ENCODE results near the gene UMODL1.

UMODL1 gene, protein sequence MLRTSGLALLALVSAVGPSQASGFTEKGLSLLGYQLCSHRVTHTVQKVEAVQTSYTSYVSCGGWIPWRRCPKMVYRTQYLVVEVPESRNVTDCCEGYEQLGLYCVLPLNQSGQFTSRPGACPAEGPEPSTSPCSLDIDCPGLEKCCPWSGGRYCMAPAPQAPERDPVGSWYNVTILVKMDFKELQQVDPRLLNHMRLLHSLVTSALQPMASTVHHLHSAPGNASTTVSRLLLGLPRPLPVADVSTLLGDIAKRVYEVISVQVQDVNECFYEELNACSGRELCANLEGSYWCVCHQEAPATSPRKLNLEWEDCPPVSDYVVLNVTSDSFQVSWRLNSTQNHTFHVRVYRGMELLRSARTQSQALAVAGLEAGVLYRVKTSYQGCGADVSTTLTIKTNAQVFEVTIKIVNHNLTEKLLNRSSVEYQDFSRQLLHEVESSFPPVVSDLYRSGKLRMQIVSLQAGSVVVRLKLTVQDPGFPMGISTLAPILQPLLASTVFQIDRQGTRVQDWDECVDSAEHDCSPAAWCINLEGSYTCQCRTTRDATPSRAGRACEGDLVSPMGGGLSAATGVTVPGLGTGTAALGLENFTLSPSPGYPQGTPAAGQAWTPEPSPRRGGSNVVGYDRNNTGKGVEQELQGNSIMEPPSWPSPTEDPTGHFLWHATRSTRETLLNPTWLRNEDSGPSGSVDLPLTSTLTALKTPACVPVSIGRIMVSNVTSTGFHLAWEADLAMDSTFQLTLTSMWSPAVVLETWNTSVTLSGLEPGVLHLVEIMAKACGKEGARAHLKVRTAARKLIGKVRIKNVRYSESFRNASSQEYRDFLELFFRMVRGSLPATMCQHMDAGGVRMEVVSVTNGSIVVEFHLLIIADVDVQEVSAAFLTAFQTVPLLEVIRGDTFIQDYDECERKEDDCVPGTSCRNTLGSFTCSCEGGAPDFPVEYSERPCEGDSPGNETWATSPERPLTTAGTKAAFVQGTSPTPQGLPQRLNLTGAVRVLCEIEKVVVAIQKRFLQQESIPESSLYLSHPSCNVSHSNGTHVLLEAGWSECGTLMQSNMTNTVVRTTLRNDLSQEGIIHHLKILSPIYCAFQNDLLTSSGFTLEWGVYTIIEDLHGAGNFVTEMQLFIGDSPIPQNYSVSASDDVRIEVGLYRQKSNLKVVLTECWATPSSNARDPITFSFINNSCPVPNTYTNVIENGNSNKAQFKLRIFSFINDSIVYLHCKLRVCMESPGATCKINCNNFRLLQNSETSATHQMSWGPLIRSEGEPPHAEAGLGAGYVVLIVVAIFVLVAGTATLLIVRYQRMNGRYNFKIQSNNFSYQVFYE

DNA sequence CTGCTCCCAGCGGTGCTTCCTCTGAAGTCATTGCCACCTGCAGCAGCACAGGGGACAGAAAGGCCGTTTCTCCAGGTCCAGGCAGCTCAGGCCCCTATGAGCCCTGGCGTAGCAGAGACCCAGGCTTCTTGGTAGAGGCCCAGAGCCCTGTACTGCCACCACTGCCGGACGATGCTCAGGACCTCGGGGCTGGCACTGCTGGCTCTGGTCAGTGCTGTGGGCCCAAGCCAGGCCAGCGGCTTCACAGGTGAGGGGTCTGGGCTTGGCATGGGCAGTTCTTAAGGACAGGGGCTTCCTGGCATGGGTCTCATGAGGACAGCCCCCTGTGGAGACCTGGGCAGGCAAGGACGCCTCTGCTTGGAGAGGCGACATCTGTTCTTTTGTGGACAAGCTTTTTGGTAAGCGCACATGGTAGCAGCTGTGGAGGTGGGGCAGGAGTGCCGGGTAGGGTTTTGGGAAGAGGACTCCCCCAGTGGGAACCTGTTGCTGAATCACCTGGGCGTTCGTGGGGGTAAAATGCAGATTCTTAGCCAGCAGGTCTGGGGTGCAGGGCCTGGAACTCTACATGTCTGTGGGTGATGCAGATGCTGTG lies at the start of gene UMODL1:
TSS of gene UMODL1 (plus strand) at position 172 of the 592 bp plus-strand sequence. CDS start at position 172, 0 bp downstream.
- DNase-seq (ENCODE audit: low read depth): no peak

- DNase-seq (ENCODE audit: low read depth): no peak
Observed at GRCh38 chr21:42021371-42022090, 49.6 kb upstream of the UMODL1 start.

DNA sequence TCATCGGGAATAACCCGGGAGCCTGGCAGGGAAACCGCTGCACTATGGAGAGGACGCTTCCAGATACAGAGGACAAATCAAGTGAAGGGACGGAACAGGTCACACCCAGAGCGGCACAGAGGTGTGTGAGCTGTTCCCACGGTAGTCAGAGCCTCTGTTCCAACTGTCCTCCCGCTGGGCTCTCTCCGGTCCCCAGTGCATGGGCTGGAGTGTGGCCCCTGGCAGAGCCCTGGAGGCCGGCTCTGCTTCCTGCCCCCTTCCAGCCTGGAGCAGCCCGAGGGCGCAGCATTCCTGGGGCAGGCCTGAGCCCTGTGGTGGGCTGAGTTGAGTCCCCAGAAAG lies 49.1 kb upstream of the UMODL1 start:
- DNase-seq (ENCODE audit: low read depth): no peak

- no peak for DNase-seq (ENCODE audit: low read depth)
Observed at GRCh38 chr21:42022906-42023305, 48.2 kb upstream of the UMODL1 start.

GRCh38 chr21:42025376-42026081 lies 45.6 kb upstream of the UMODL1 start:
- DNase-seq (ENCODE audit: low read depth): no peak

DNA sequence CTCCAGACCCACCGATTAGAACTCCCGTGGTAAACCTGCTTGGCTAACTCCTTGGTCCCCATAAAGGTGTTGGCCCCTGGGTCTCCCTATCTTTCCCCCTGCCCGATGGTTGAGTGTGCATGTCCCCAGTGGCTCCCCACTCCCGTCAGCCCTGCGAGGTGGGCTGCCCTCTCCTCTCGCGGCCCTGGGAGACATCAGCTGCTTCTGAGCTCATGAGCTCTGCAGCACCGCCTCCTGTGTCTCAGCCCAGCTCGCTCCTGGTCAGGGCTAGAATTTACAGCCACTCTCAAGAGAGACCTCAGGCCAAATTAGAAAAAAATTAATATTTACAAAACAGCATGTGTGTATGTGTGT lies 45.1 kb upstream of the UMODL1 start:
- no peak for DNase-seq (ENCODE audit: low read depth)

- no peak for DNase-seq (ENCODE audit: low read depth)
Observed at GRCh38 chr21:42027085-42027821, 43.9 kb upstream of the UMODL1 start.

- no peak for DNase-seq (ENCODE audit: low read depth)
Observed at GRCh38 chr21:42027822-42028765, 43.0 kb upstream of the UMODL1 start.

- DNase-seq (ENCODE audit: low read depth): no peak
Observed at GRCh38 chr21:42028766-42029425, 42.2 kb upstream of the UMODL1 start.

GRCh38 chr21:42030311-42030710 lies 40.8 kb upstream of the UMODL1 start:
- no peak for DNase-seq (ENCODE audit: low read depth)

- DNase-seq (ENCODE audit: low read depth): no peak
Observed at GRCh38 chr21:42031241-42031640, 39.9 kb upstream of the UMODL1 start.

GRCh38 chr21:42031816-42032215 lies 39.3 kb upstream of the UMODL1 start:
- DNase-seq (ENCODE audit: low read depth): no peak

DNA sequence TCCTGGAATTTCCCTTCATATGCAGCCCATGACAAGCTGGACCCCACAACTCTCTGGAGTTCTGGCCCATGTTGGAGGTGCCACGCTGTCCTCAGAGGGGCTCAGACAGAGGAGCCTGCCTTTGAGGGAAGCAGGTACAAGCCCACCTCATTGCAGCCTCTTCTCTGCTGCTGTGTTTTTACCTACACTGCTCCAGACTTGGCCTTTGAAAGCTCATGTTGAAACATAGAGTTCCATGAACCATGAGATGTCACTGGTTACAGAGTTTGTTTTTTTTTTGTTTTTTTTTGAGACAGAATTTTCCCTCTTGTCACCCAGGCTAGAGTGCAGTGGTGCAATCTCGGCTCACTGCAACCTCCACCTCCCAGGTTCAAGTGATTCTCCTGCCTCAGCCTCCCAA lies 38.9 kb upstream of the UMODL1 start:
- DNase-seq (ENCODE audit: low read depth): no peak

DNA sequence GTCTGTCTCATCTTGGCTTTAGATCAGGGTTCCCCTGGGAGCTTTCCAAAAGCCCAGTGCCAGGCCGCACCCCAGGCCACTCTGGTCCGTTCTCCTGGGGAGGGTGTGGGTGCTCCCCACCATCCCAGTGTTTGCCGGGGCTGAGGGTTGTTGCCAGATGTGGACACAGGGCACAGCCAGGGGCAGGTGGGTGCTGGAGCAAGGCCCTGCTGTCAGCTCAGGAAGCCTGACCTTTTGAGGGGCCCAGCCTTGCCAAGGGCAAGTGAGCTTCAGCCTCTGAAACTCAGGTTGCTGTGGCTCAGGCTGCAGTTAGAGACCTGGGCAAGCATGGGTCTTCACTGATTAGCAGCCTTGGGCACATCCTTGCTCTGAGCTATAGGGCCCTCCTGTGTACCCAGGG lies 38.1 kb upstream of the UMODL1 start:
- DNase-seq (ENCODE audit: low read depth): no peak

DNA sequence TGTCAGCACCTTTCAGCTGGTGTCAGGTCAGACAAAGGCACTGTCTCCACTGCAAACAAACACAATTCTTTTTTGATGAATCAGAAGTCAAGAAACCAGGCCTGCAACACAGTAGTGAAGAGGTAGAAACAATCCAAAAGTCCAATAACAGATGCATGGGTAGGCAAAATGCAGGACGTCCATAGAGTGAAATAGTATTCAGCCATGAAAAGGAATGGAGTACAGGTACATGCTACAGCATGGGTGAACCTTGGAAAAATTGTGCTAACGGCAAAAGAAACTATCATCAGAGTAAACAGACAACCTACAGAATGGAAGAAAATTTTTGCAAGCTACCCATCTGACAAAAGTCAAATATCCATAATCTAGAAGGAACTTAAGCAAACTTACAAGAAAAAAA lies 34.8 kb upstream of the UMODL1 start:
- no peak for DNase-seq (ENCODE audit: low read depth)

- DNase-seq (ENCODE audit: low read depth): no peak
Observed at GRCh38 chr21:42037516-42037915, 33.6 kb upstream of the UMODL1 start.

- no peak for DNase-seq (ENCODE audit: low read depth)
Observed at GRCh38 chr21:42037943-42038342, 33.2 kb upstream of the UMODL1 start.

DNA sequence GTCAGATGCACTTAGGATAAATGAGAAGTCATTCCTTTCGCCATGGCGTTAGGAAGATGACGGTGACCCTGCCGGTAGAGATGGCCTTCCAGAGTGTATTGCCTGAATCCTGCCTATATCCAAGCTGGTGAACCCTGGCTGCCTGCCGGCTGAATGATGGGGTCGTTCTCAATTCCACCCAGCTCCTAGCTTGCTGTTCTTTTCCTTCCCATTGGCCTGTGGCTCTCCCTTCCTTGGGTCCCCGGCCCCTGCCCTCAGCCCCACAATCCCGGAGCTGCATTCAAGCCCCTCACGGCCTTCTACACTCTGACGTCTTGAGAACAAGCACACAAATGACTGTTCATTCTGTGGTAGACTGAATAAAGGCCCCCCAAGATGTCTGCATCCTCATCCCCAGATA lies 32.7 kb upstream of the UMODL1 start:
- no peak for DNase-seq (ENCODE audit: low read depth)
